Measurements from ENCODE around the gene CKAP5. TPM values are rescaled to one million over a fixed set of nuclear protein-coding genes. Genes with fewer than 3 reads are reported as not detected.

Gene CKAP5
- total and polyA plus RNA-seq, 8 donors = 4.0 to 36.3 (median 16.7) TPM

- no peak for DNase-seq
- intact Hi-C loops (cut with DNase I) = no loop called here
- H3K4me1 ChIP-seq = no peaks in the 10 kb centered on the region
- no peaks in the 10 kb centered on the region for H3K36me3 ChIP-seq
- FAIRE-seq = no peak
- no peak overlapping the region for H3K27ac ChIP-seq
- no peaks in the 10 kb centered on the region for H3K27me3 ChIP-seq
- H3K4me3 ChIP-seq = no peak overlapping the region
- 86 to 91% methylated on average over 5 to 8 of the region's 8 CpGs for WGBS, 2 donors
- no peak for TF ChIP-seq CTCF (IDR thresholded peaks at IDR 0.05)
- no peak for ATAC-seq
- H3K9me3 ChIP-seq = no peaks in the 10 kb centered on the region
These were observed 122.8 kb downstream of the CKAP5 start for GRCh38 chr11:46723359-46723680.

GRCh38 chr11:46722566-46723358 lies 123.3 kb downstream of the CKAP5 start:
- peaks cover 0 to 4% (median 0%) of the 10 kb centered on the region in 3 donors for H3K4me1 ChIP-seq
- no peak overlapping the region for H3K27ac ChIP-seq
- no peaks in the 10 kb centered on the region for H3K9me3 ChIP-seq
- no peak for TF ChIP-seq CTCF (IDR thresholded peaks at IDR 0.05)
- intact Hi-C loops (cut with DNase I) = no loop called here
- DNase-seq (no peak), FAIRE-seq (no peak), ATAC-seq (no peak)
- WGBS, 2 donors = 88 to 90% methylated on average over 11 of the region's 11 CpGs
- no peak overlapping the region for H3K4me3 ChIP-seq
- H3K27me3 ChIP-seq = no peaks in the 10 kb centered on the region
- no peaks in the 10 kb centered on the region for H3K36me3 ChIP-seq

GRCh38 chr11:46721286-46721685 lies 124.8 kb downstream of the CKAP5 start:
- Histone ChIP-seq H3K36me3 (no peaks in the 10 kb centered on the region), H3K27me3 (no peaks in the 10 kb centered on the region), H3K4me1 (peaks cover 0 to 5% (median 0%) of the 10 kb centered on the region in 3 donors), H3K27ac (no peak overlapping the region), H3K9me3 (no peaks in the 10 kb centered on the region), H3K4me3 (no peak overlapping the region)
- intact Hi-C loops (cut with DNase I) = no loop called here
- TF ChIP-seq CTCF (IDR thresholded peaks at IDR 0.05) = no peak
- FAIRE-seq = no peak
- WGBS, 2 donors = 80 to 83% methylated on average over 6 of the region's 6 CpGs
- DNase-seq = no peak
- ATAC-seq = no peak

GRCh38 chr11:46719543-46720218 lies 126.4 kb downstream of the CKAP5 start:
- no peak overlapping the region for H3K27ac ChIP-seq
- DNase-seq (no peak), ATAC-seq (no peak), FAIRE-seq (no peak)
- WGBS, 2 donors = 91 to 93% methylated on average over 25 of the region's 25 CpGs
- TF ChIP-seq CTCF (IDR thresholded peaks at IDR 0.05) = no peak
- no peaks in the 10 kb centered on the region for H3K36me3 ChIP-seq
- intact Hi-C loops (cut with DNase I) = no loop called here
- H3K4me1 ChIP-seq = peaks cover 0 to 5% (median 0%) of the 10 kb centered on the region in 3 donors
- no peak overlapping the region for H3K4me3 ChIP-seq
- no peaks in the 10 kb centered on the region for H3K27me3 ChIP-seq
- no peaks in the 10 kb centered on the region for H3K9me3 ChIP-seq

- Histone ChIP-seq H3K4me3 (no peak within 1 kb of the TSS), H3K27me3 (no peaks in the 10 kb centered on the region), H3K36me3 (no peaks in the 10 kb centered on the region), H3K9me3 (no peaks in the 10 kb centered on the region), H3K4me1 (peaks cover 0 to 5% (median 0%) of the 10 kb centered on the region in 3 donors), H3K27ac (no peak within 1 kb of the TSS)
- WGBS, 2 donors = 62 to 63% methylated on average over 7 of the region's 7 CpGs
- no peak for TF ChIP-seq CTCF (IDR thresholded peaks at IDR 0.05)
- FAIRE-seq (no peak), DNase-seq (no peak), ATAC-seq (no peak)
- intact Hi-C loops (cut with DNase I) = no loop called here
These were observed 127.0 kb downstream of the CKAP5 start, which contains the start of gene F2 for GRCh38 chr11:46719048-46719542. Gene F2, plus strand, starts transcription at chr11:46719213. Its CDS starts 23 bp downstream, at chr11:46719236.

Measured in pancreas (tissue), 10 donors.